Measurements from ENCODE around the gene PCGF3. TPM values are rescaled to one million over a fixed set of nuclear protein-coding genes. Genes with fewer than 3 reads are reported as not detected.
A peak's percentile ranks its signal among the peaks of the same experiment; 100 is the strongest.
"Not testable (repeated sequence)": the region's sequence is repeated elsewhere in the genome, so short reads cannot be mapped to it uniquely, and the experiment has no call there.

Gene PCGF3
- total RNA-seq, 1 experiment from 2014 or later, result 22.7 TPM

DNA sequence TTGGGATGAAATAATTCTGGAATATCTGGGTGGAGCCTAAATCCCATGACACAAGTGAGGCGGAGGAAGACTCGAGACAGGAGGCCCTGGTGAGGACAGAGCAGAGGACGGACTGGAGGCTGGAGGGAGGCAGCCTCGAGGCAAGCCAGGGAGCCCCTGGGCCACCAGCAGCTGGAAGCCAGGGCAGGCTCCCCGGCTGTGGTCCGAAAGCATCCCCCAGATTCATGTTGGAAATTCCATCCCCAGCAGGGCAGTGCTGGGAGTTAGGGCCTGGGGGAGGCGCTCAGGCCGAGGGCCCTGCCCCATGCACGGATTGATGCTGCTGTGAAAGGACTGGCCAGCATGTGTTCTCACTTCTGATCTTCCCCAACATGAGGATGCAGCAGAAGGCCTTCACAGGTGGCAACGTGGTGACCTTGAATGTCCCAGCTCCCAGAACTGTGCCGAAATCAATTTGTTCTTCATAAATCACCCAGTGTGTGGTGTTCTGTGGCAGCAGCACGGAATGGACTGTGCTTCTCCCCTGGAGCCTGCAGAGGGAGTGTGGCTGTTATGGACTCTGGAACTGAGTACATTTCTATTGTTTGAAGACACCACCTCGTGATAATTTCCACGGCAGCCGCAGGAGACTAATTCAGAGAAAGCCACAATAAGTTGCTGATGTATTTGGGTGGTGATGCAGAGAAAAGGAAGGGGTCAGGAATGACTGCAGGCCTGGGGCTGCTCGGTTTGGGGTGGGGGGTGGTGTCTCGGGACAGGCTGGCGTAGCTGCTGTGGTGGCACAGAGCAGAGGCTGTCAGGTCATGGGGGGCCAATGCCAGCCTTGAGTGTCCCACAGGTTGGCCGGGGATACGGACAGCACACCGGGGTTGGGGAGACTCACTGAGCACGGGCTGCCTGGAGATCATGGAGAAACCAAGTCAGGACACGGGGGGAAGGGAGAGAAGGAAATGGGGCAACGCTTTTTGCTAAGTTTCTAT is 56.9 kb downstream of the PCGF3 start:
- in situ Hi-C loops (cut with HindIII; ENCODE audit: low pct_unique_long_range_greater_than_20kb, low sequenced_read_pairs), result no loop called here
- no peak for DNase-seq (ENCODE audit: low read depth, low spot score)

DNA sequence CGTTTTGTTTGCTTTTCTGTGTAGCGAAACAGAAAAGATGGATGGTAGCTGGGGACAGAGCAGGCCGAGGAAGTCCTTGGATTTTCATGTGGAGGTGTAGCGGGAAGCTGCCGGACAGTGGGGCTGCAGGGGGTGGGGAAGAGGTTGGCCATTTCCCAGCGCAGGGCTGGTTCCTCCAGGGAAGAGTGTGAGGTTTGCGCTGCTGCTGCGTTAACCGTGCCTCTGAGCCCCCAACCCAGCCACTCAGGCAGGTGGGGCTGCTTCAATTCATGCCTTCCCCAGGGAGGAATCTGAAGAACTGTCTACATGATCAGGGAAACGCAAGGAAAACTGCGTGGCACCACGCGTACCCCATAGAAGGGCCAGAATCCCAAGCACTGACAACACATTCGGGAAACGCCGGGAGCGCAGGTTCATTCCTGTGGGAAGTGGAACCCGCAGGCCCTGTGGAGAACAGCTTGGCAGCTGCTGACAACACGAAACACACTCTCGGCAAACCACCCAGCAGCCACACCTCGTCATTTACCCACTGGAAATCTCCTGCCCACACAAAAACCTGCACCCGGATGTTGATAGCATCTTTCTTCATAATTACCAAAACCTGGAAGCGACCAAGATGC is 57.7 kb downstream of the PCGF3 start:
- in situ Hi-C loops (cut with HindIII; ENCODE audit: low pct_unique_long_range_greater_than_20kb, low sequenced_read_pairs), result no loop called here
- DNase-seq (ENCODE audit: low read depth, low spot score), result no peak

DNA sequence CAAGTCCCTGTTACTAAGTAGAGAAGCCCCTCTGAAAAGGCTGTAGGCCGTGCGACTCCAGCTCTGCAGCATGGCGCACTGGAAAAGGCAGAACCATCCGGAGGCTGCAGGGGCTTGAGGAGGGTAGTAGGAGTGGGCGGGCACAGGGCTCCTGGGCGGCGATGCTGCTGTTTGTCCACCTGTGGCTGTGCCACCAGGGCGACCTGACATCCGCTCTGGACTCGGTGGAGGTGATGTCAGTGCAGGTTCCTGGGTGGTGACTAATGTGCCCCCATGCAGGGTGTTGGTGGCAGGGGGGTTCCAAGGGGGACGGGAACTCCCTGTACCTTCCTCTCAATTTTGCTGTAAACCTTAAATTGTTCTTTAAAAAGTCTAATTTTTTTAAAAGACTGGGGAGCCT is 58.3 kb downstream of the PCGF3 start:
- in situ Hi-C loops (cut with HindIII; ENCODE audit: low pct_unique_long_range_greater_than_20kb, low sequenced_read_pairs), result no loop called here
- no peak for DNase-seq (ENCODE audit: low read depth, low spot score)

DNA sequence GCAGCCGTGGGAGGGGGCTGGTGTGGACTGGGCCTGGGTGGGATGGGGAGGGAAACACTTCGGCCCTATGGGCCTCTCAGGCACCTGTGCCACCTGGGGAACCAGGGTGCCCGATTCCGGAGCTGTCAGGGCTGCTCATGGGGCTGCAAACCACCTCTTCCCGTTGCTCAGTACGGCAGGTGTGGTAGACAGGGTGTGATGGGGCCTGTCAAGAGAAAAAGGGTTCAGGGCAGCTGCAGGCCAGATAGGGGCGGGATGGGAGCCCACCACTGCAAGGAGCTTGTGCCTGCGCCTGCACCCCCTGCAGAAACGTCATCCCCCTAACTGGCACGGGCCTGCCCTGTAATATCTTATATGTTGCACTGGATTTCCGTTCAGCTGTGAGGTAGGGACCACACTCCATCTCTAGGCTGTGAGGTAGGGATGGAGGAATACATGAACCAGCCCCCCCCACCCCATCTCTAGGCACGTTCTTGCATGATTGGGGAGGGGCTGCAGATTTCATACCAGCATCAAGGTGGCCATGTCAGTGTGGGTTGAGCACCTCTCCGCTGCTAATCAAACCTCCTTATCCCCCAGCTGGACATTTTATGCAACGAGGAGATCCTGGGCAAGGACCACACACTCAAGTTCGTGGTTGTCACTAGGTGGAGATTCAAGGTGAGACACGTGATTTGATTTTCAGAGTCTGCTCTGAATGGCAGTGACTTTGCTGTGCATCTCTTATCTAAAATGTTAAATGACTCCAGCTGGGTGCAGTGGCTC is 59.0 kb downstream of the PCGF3 start:
- DNase-seq (ENCODE audit: low read depth, low spot score), result no peak
- in situ Hi-C loops (cut with HindIII; ENCODE audit: low pct_unique_long_range_greater_than_20kb, low sequenced_read_pairs), result no loop called here

DNA sequence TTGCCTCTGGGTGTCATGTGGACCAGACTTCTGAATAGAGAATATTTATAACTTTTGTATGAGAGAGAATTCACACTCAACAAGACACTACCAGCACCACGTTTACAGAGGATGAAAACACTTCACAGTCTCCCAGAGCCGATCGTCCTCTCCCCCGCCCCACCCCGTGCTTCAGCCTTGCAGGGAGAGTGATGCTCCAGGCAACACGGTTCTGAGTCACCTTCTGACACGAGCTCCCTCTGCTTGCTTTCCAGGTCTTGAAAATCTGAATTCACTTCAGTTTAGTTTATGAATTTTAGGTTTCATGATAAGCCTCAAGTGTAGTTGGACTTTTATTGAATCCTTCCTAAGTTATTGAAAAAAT is 60.5 kb downstream of the PCGF3 start:
- DNase-seq (ENCODE audit: low read depth, low spot score), result peak; percentile 40
- in situ Hi-C loops (cut with HindIII; ENCODE audit: low pct_unique_long_range_greater_than_20kb, low sequenced_read_pairs), result no loop called here

DNA sequence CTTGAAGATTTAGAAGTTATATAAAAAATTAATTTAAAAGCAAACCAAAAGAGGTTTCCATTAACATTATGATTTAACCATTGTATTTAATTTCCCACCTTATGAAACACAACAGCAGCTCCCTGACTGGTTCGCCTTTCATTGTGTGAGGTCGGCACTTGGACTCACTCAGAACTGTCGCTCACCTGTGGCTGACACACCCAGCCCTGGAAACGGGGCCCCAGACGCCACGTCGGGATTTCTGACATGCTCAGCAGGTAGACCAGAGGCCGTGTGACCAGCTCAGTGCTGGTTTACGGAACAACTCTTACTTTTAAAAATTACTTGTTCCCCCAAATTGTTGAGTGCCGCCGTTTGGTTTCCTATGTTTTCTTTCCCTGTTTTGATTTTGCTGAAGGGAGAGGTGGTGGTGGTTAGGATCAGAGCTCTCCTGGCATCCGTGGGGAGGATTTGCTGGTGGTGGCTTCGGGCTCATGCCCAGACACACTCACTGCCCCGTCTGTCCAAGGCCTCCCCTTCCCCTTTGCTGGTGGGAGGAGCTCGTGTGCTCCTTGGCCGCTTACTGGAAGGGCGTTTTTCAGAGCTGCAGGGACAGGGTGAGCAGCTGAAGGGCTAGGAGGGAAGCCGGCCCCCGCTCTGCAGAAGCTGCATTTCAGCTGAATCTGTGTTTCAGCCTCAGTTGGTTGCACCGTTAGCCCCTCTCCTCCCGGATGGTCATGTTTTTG is 61.1 kb downstream of the PCGF3 start:
- DNase-seq (ENCODE audit: low read depth, low spot score), result no peak
- in situ Hi-C loops (cut with HindIII; ENCODE audit: low pct_unique_long_range_greater_than_20kb, low sequenced_read_pairs), result no loop called here

DNA sequence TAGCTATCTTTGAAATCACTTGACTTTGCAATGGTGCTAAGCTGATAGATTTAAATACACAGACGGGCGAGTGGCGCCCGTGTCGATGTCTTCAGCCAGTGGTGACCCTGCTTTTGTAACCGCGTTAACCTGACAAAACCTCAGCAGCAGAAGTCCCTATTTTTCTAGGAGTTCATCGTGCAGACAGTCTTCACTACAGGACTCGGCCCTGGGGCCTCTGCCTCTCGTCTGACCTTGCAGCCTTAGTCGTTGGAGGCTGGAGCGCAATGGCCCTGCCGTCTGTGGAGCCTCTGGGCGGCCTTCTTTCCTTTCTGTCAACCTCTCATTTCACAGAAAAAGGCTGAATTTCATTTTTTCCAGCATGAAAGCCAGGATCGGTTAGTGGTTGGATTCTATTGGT is 62.4 kb downstream of the PCGF3 start:
- DNase-seq (ENCODE audit: low read depth, low spot score), result no peak
- in situ Hi-C loops (cut with HindIII; ENCODE audit: low pct_unique_long_range_greater_than_20kb, low sequenced_read_pairs), result no loop called here

DNA sequence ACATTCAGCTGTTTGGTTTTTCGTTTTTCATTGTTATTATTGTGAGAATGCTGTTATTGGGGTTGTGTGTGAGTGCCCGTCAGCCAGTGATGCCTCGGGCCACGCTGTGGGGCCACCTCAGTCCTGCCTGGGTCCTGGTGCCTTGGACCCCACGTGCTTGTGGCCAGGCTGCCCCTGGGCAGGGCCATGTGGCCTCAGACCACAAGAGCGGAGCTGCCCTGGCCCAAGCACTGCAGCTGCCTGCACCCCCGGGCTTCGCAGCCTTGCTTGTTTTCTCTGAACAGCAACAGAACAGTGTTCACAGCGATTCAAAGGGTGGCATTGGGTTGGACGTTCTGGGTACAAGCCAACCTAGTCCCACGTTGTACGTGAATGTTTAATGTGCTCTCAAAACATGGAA is 63.4 kb downstream of the PCGF3 start:
- in situ Hi-C loops (cut with HindIII; ENCODE audit: low pct_unique_long_range_greater_than_20kb, low sequenced_read_pairs), result no loop called here
- DNase-seq (ENCODE audit: low read depth, low spot score), result no peak

DNA sequence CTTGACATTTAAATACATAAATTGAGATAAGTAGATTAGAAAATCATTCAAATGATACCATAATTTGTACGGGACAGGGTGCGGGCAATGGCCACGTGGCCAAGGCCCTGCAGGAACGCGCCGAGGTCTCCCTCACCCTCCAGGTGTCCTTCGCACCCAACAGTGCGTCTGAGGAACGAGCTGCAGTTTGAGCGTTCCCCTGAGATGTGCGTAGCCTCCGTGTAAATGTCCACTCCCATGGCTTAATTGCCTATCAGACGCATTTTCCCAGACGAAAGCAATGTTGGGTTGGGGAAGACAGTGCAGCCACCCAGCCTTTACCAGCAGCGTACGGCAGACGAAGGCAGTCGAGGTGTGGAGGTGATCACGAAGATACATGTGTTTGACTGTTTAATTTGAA is 63.9 kb downstream of the PCGF3 start:
- in situ Hi-C loops (cut with HindIII; ENCODE audit: low pct_unique_long_range_greater_than_20kb, low sequenced_read_pairs), result no loop called here
- no peak for DNase-seq (ENCODE audit: low read depth, low spot score)

DNA sequence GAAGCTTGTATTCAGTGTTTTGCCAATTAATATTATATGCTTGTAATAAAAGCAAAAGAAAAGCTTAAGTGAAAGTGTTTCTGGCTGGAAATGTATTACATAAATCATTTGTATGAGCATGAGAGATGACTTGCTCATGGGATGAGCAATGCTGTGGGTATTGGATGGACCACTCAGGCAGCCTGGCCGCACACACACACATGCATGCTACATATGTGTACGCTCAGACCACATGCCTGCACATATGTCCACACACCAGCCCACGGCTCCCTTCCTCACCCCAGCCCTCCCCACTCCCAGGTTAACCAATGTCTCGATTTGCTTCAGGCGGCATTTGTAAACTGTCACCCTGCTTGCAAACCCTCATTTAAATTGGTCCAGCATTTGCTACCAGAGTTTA is 64.4 kb downstream of the PCGF3 start:
- in situ Hi-C loops (cut with HindIII; ENCODE audit: low pct_unique_long_range_greater_than_20kb, low sequenced_read_pairs), result no loop called here
- DNase-seq (ENCODE audit: low read depth, low spot score), result no peak

DNA sequence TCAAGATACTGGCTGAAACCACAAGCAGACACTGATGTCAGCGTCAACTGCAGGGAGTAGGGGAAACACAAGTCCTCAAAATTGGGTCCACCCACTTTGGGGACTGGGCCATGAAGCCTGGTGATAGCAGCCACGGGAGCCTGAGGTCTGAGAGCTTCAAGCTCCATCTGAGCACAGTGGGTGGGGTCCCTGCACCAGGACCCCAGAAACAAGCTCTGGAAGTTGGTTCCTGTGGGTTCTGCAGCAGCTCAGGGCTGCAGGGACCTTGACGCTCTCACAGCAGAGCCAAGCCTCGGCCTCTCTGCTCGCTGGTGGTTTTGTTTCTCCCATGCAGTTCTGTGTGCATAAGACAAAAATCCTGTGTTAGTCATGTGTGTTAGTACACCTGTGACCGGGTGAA is 65.8 kb downstream of the PCGF3 start:
- in situ Hi-C loops (cut with HindIII; ENCODE audit: low pct_unique_long_range_greater_than_20kb, low sequenced_read_pairs), result no loop called here
- no peak for DNase-seq (ENCODE audit: low read depth, low spot score)

DNA sequence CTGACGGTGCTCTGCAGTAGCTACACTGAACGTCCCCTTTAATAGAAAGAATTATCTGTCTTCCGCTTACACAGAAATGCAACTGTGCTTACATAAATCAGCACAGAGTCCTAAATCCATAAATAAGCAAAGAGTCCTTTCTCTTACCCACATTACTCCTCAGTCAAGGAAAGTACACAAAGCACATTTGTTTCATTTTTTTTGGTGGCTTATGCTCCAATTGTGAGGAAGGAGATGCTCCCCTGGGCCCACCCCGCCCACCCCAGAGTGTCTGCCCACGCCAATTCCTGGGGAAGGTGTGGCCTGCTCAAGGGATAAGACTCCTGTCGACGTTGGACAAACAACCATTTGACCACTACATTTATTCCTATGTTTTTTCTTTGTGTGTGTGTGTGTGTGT is 66.5 kb downstream of the PCGF3 start:
- DNase-seq (ENCODE audit: low read depth, low spot score), result peak; percentile 40
- in situ Hi-C loops (cut with HindIII; ENCODE audit: low pct_unique_long_range_greater_than_20kb, low sequenced_read_pairs), result no loop called here

DNA sequence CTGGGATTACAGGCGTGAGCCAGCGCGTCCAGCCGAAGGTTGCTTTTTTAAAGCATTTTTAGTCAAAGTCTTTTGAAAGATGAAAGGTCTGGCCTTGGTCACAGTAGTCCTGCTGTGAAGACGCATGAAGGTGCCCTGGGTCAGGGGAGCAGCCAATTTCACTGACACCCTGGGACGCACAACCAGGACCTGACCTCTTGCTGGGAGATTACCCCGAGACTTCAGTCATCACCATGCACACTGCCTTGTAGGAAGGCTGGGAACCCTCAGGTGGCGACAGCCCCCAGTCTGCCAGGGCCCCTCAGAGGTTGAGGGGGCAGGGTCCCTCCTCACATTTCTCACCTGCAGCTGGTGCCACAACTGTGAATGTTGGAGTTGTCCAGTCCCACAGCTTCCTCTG is 67.1 kb downstream of the PCGF3 start:
- DNase-seq (ENCODE audit: low read depth, low spot score), result no peak
- in situ Hi-C loops (cut with HindIII; ENCODE audit: low pct_unique_long_range_greater_than_20kb, low sequenced_read_pairs), result no loop called here

DNA sequence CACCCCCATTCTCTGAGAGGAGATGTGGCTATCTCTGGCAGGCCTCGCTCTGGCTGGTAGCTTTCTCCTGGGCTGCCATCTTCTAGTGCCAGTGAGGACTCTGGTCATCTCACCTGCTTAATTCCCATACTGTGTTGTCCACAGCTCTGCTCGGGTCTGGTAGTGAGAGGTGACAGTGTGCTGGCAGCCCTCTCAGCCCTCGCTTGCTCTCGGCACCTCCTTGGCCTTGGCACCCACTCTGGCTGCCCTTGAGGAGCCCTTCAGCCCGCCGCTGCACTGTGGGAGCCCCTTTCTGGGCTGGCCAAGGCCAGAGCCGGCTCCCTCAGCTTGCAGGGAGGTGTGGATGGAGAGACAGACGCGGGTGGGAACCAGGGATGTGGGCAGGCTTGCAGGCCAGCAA is 67.6 kb downstream of the PCGF3 start:
- in situ Hi-C loops (cut with HindIII; ENCODE audit: low pct_unique_long_range_greater_than_20kb, low sequenced_read_pairs), result no loop called here
- no peak for DNase-seq (ENCODE audit: low read depth, low spot score)

DNA sequence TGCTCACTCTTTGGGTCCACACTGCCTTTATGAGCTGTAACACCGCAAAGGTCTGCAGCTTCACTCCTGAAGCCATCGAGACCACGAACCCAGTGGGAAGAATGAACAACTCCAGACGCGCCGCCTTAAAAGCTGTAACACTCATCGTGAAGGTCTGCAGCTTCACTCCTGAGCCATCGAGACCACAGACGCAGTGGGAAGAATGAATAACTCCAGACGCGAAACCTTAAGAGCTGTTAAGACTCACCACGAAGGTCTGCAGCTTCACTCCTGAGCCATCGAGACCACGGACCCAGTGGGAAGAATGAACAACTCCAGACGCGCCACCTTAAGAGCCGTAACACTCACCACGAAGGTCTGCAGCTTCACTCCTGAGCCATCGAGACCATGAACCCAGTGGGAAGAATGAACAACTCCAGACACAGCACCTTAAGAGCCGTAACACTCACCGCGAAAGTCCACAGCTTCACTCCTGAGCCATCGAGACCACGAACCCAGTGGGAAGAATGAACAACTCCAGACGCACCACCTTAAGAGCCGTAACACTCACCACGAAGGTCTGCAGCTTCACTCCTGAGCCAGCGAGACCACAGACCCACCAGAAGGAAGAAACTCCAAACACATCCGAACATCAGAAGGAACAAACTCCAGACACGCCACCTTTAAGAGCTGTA is 68.9 kb downstream of the PCGF3 start:
- in situ Hi-C loops (cut with HindIII; ENCODE audit: low pct_unique_long_range_greater_than_20kb, low sequenced_read_pairs); DNase-seq (ENCODE audit: low read depth, low spot score): not testable (repeated sequence)

DNA sequence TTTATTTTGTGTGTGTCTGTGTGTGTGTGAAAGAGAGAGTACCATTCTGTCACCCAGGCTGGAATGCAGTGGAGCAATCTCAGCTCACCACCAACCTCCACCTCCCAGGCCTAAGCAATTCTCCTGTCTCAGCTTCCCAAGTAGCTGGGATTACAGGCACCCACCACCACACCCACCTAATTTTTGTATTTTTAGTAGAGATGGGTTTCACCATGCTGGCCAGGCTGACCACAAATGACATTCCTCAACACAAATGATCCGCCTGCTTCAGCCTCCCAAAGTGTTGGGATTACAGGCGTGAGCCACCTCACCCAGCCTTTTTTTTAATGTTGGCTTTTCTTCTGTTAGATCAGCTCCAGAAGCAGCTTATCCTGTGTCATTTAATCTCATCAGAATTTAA is 69.9 kb downstream of the PCGF3 start:
- in situ Hi-C loops (cut with HindIII; ENCODE audit: low pct_unique_long_range_greater_than_20kb, low sequenced_read_pairs), result not testable (repeated sequence)

DNA sequence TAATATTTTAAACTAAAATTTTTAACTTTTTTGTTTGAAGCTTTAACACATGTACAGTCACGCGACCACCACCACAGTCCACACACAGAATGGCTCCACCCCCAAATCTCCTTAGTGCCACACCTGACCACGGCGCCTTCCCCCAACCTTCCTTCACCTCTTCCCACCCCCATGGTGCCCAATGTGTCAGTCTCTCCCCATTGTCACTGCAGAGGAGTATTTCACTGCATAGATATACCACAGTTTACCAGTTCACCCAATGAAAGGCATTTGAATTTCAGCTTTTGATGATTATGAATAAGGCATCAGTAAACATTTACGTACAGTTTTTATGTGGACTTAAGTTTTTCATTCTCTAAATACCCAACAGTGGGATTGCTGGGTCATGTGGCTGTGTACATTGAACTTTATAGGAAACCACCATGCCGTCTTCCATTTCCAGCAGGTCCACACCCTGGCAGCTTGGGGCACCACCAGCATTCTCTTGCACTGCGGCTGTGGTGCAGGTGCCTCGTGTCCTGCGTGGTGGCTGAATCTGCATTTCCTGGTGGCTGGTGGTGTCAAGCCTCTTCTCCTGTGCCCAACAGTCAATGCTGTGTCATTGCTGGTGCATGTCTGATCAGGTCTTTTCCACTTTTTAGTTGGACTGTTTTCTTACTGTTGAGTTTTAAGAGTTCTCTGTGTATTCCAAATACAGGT is 71.3 kb downstream of the PCGF3 start:
- DNase-seq (ENCODE audit: low read depth, low spot score), result no peak
- in situ Hi-C loops (cut with HindIII; ENCODE audit: low pct_unique_long_range_greater_than_20kb, low sequenced_read_pairs), result no loop called here

More for the DNA sequence above, 69.9 kb downstream of the PCGF3 start:
- not testable (repeated sequence) for DNase-seq (ENCODE audit: low read depth, low spot score)

All from SK-MEL-5 (cell line).